Endothelial cell of umbilical vein (primary cell): ENCODE results near the gene GNPAT. TPM values are rescaled to one million over a fixed set of nuclear protein-coding genes. Genes with fewer than 3 reads are reported as not detected.

Experiments
- BruUV-seq: library from RNA; stranded (reverse); fragments of 400-500 nt; replicated peaks from 2 replicates; lab custom pipeline; 2021; lab: Mats Ljungman, UMichigan
- CTCF ChIA-PET: fragments of 300-600, 350-600 bp; sonication (Branson Sonifier 250); formaldehyde crosslinking; loops from one replicate; lab custom pipeline; 2021; ENCODE audit warnings: antibody characterized with exemption, inconsistent platforms; lab: Charles Lee
- POLR2A ChIA-PET: fragments of 300-600, 350-600 bp; sonication (Branson Sonifier 250); formaldehyde crosslinking; loops from one replicate; lab custom pipeline; 2021; ENCODE audit warnings: antibody characterized with exemption, inconsistent platforms; lab: Charles Lee
- DNase-seq: peaks from one replicate; pipeline ENCODE4 v3.0.0-alpha.2; 2011; ENCODE audit warnings: low read depth, low spot score
- FAIRE-seq: peaks from 2 replicates; lab custom pipeline; 2011; peaks lifted over from hg19 to GRCh38; lab: Jason Lieb, UNC
- H2AFZ ChIP-seq: 2 replicates; pipeline ENCODE4 v1.6.0; 2012; ENCODE audit warnings: low read depth, low read length, control low read depth, inconsistent platforms
- H3K27ac ChIP-seq: 2 replicates; pipeline ENCODE4 v1.5.1; 2011; ENCODE audit warnings: low read depth, mild to moderate bottlenecking, control low read depth, low read length, moderate library complexity; ENCODE audit not compliant: insufficient read depth
- H3K27me3 ChIP-seq, 2 experiments: 2 replicates each; pipeline versions ENCODE4 v1.6.0 to v1.6.1; 2011; ENCODE audit warnings: low read length in 2 of 2, mixed read lengths in 1 of 2; ENCODE audit not compliant: control insufficient read depth in 2 of 2, insufficient read depth in 2 of 2
- H3K36me3 ChIP-seq, 2 experiments: 2 replicates in 1 of 2; 3 replicates in 1 of 2; pipeline ENCODE4 v1.5.1; 2011; ENCODE audit warnings: low read length in 2 of 2, mild to moderate bottlenecking in 1 of 2, moderate library complexity in 1 of 2; ENCODE audit not compliant: control insufficient read depth in 2 of 2, insufficient read depth in 2 of 2; ENCODE audit errors: extremely low read depth in 1 of 2
- H3K4me1 ChIP-seq: 3 replicates; pipeline ENCODE4 v1.5.1; 2011; ENCODE audit warnings: mild to moderate bottlenecking, low read length; ENCODE audit not compliant: control insufficient read depth, insufficient read depth; ENCODE audit errors: extremely low read depth
- H3K4me2 ChIP-seq: 2 replicates; pipeline ENCODE4 v1.6.1; 2011; ENCODE audit warnings: low read length, control low read depth, mixed read lengths; ENCODE audit not compliant: insufficient read depth
- H3K4me3 ChIP-seq, 3 experiments: fragments of 200-600 bp in 1 of 3; sonication (generic), shearing (Covaris generic) in 1 of 3; replicated peaks in 1 of 3; 2 replicates each; pipeline ENCODE4 v1.5.1; 2011 to 2016; ENCODE audit warnings: control low read depth in 3 of 3, low read length in 3 of 3, mild to moderate bottlenecking in 2 of 3, inconsistent platforms in 1 of 3, low read depth in 1 of 3, moderate library complexity in 1 of 3; ENCODE audit not compliant: insufficient read depth in 1 of 3
- H3K79me2 ChIP-seq: 2 replicates; pipeline ENCODE4 v1.6.0; 2012; ENCODE audit warnings: low read length, inconsistent platforms; ENCODE audit not compliant: control insufficient read depth, insufficient read depth
- H3K9ac ChIP-seq: replicated peaks from 2 replicates; pipeline ENCODE3; 2011; ENCODE audit warnings: low read length, control low read depth; ENCODE audit not compliant: insufficient read depth; ENCODE audit errors: extremely low read depth
- H3K9me1 ChIP-seq: replicated peaks from 3 replicates; pipeline ENCODE4 v1.6.0; 2011; ENCODE audit warnings: mild to moderate bottlenecking, low read length; ENCODE audit not compliant: control insufficient read depth, insufficient read depth; ENCODE audit errors: extremely low read depth
- H3K9me3 ChIP-seq: replicated peaks from 2 replicates; pipeline ENCODE4 v1.5.1; 2012; ENCODE audit warnings: low read length, inconsistent platforms; ENCODE audit not compliant: control insufficient read depth, insufficient read depth
- H4K20me1 ChIP-seq: replicated peaks from 2 replicates; pipeline ENCODE3; 2011; ENCODE audit warnings: mild to moderate bottlenecking, low read length; ENCODE audit not compliant: control insufficient read depth, insufficient read depth; ENCODE audit errors: extremely low read depth
- CTCF ChIP-seq, 2 donors: IDR thresholded peaks; 1 replicate in 1 of 2; 2 replicates in 1 of 2; pipeline ENCODE4 v1.5.1; 2011; ENCODE audit warnings: low read length in 2 of 2, mild to moderate bottlenecking in 2 of 2, moderate library complexity in 2 of 2, control low read depth in 1 of 2, inconsistent platforms in 1 of 2, low read depth in 1 of 2; ENCODE audit not compliant: insufficient read depth in 1 of 2; ENCODE audit errors: extremely low read depth in 1 of 2
- EZH2 ChIP-seq: IDR thresholded peaks from 2 replicates; pipeline ENCODE4 v1.6.1; 2012; ENCODE audit warnings: borderline replicate concordance, low read depth, mild to moderate bottlenecking, moderate library complexity, low read length, inconsistent platforms; ENCODE audit not compliant: severe bottlenecking
- FOS ChIP-seq: IDR thresholded peaks from 2 replicates; pipeline ENCODE4 v1.6.1; 2011; ENCODE audit warnings: mild to moderate bottlenecking, low read length, moderate library complexity, borderline replicate concordance; ENCODE audit not compliant: insufficient read depth
- GATA2 ChIP-seq: IDR thresholded peaks from 2 replicates; pipeline ENCODE4 v1.7.0; 2011; ENCODE audit warnings: low read depth, mild to moderate bottlenecking, moderate library complexity, mixed read lengths, low read length; ENCODE audit not compliant: insufficient read length, insufficient read depth
- JUN ChIP-seq: IDR thresholded peaks from 2 replicates; pipeline ENCODE4 v1.6.1; 2011; ENCODE audit warnings: borderline replicate concordance, low read depth; ENCODE audit not compliant: insufficient read length, insufficient read depth
- MAX ChIP-seq: IDR thresholded peaks from 2 replicates; pipeline ENCODE4 v1.6.1; 2011; ENCODE audit not compliant: insufficient read depth, insufficient read length
- MYC ChIP-seq: IDR thresholded peaks from one replicate; pipeline ENCODE4 v1.6.1; 2011; ENCODE audit warnings: mild to moderate bottlenecking, low read depth, low read length
- POLR2A ChIP-seq: IDR thresholded peaks from 2 replicates; pipeline ENCODE4 v1.6.1; 2012; ENCODE audit warnings: low read depth, mild to moderate bottlenecking, control low read depth, low read length
- POLR2AphosphoS5 ChIP-seq: IDR thresholded peaks from 2 replicates; pipeline ENCODE4 v1.6.1; 2012; ENCODE audit warnings: low read depth, mild to moderate bottlenecking, control low read depth, low read length, moderate library complexity; ENCODE audit not compliant: insufficient read depth
- dilution Hi-C: fragments of 300-500 bp; cut with MboI; formaldehyde crosslinking; loops from one replicate; pipeline ENCODE4 v1.15.0; 2019; ENCODE audit warnings: low sequenced_read_pairs; ENCODE audit not compliant: extremely low pct_ligation_motif_present
- intact Hi-C: fragments of 100-400 bp; cut with micrococcal nuclease; formaldehyde crosslinking; loops from one replicate; pipeline ENCODE4 v1.10.0; 2022
- polyA plus RNA-seq, 4 experiments: library from polyadenylated mRNA; depleted of rRNA in 3 of 4; stranded (reverse) in 3 of 4; unstranded in 1 of 4; fragments of >200 nt; gene quantifications; 2 replicates each; pipeline versions ENCODE4 v1.2.1 to v1.2.3, GENCODE V29; 2011 to 2012; ENCODE audit warnings: missing spikeins in 1 of 4
- total RNA-seq: library from RNA; stranded (reverse); gene quantifications from 2 replicates; pipeline ENCODE4 v1.2.3, GENCODE V29; 2021

The GNPAT gene
- total and polyA plus RNA-seq, 2 donors (not counting 3 experiments of a cell fraction or from before 2014, with no cell fraction given): 18.9 to 51.4 TPM

- H4K20me1 ChIP-seq: no peaks in the 10 kb centered on the region
- no peak overlapping the region for H3K27ac ChIP-seq
- BruUV-seq: no TSS peak
- H3K9me1 ChIP-seq: no peaks in the 10 kb centered on the region
- H3K4me3 ChIP-seq: no peak overlapping the region
- no peaks in the 10 kb centered on the region for H3K79me2 ChIP-seq
- CTCF ChIA-PET: no interaction called here
- TF ChIP-seq MYC (no peak), GATA2 (no peak), MAX (no peak), EZH2 (no peak), POLR2AphosphoS5 (no peak), CTCF (IDR thresholded peaks at IDR 0.05; ENCODE audit: extremely low read depth in 1 of 2, insufficient read depth in 1 of 2, low read depth in 1 of 2, low read length in 2 of 2) (no peak), POLR2A (no peak), JUN (no peak), FOS (no peak)
- H3K27me3 ChIP-seq: no peaks in the 10 kb centered on the region
- FAIRE-seq: no peak
- no peak overlapping the region for H3K4me2 ChIP-seq
- peaks cover 21 to 24% of the 10 kb centered on the region in 2 experiments for H3K36me3 ChIP-seq
- dilution Hi-C loops (no loop called here), intact Hi-C loops (no loop called here)
- no peak overlapping the region for H2AFZ ChIP-seq
- DNase-seq: no peak
- POLR2A ChIA-PET: no interaction called here
- no peaks in the 10 kb centered on the region for H3K4me1 ChIP-seq
- H3K9ac ChIP-seq: no peak overlapping the region
- no peaks in the 10 kb centered on the region for H3K9me3 ChIP-seq
Observed at GRCh38 chr1:231265379-231265778, 24.4 kb downstream of the GNPAT start.
